Peyer's patch (tissue), 4 donors: ENCODE measurements around the gene RBMS1.

Experiments
- POLR2A ChIP-seq, 2 donors: fragments of 450-650 bp; IDR thresholded peaks; one replicate each; pipeline ENCODE4 v1.5.1; 2017; ENCODE audit warnings: antibody characterized with exemption in 2 of 2, mild to moderate bottlenecking in 2 of 2, moderate library complexity in 2 of 2
- TF ChIP-seq, protein P1 (sequence below), 6 experiments: fragments of 450-650 bp in 4 of 6; fragments of 200-600 bp in 2 of 6; sonication (generic) in 1 of 6; IDR thresholded peaks; one replicate each; pipeline ENCODE4 v1.5.1; 2017 to 2019; ENCODE audit warnings: antibody characterized with exemption in 6 of 6, mild to moderate bottlenecking in 3 of 6, moderate library complexity in 1 of 6

DNA sequence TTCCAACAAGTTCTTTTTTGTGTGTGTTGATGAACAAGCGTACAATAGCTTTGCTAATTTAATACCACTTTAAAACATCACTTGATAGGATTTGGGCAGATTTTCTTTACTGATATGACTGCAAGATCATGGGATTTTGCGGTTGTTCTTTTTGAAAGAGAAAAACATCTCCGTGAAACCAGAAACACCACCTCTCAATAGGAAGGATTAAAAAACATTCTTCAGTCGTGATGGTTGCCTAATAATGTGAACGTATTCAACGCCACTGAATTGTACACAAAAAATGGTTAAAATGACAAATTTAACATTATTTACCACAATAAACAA is 19.3 kb downstream of the RBMS1 start:
- TF ChIP-seq, protein P1, sequence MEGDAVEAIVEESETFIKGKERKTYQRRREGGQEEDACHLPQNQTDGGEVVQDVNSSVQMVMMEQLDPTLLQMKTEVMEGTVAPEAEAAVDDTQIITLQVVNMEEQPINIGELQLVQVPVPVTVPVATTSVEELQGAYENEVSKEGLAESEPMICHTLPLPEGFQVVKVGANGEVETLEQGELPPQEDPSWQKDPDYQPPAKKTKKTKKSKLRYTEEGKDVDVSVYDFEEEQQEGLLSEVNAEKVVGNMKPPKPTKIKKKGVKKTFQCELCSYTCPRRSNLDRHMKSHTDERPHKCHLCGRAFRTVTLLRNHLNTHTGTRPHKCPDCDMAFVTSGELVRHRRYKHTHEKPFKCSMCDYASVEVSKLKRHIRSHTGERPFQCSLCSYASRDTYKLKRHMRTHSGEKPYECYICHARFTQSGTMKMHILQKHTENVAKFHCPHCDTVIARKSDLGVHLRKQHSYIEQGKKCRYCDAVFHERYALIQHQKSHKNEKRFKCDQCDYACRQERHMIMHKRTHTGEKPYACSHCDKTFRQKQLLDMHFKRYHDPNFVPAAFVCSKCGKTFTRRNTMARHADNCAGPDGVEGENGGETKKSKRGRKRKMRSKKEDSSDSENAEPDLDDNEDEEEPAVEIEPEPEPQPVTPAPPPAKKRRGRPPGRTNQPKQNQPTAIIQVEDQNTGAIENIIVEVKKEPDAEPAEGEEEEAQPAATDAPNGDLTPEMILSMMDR (IDR thresholded peaks at IDR 0.05): no peak
- no peak for TF ChIP-seq POLR2A (IDR thresholded peaks at IDR 0.05)
